HPDE6-E6E7 (cell line): Measurements from ENCODE around the gene KCTD21.

Experiments used
- DNase-seq: peaks from one replicate; pipeline ENCODE4 v3.0.0; 2011; ENCODE audit warnings: missing footprints; ENCODE audit errors: extremely low spot score

Gene KCTD21

GRCh38 chr11:78139422-78140391, 48.7 kb downstream of the KCTD21 start, which contains the start of gene ALG8:
TSS of gene ALG8 (minus strand) at chr11:78139626. CDS start at chr11:78139588, 38 bp downstream.
- peak; percentile 99 for DNase-seq

GRCh38 chr11:78138694-78139421, 49.6 kb downstream of the KCTD21 start:
- DNase-seq: peak; percentile 29

- DNase-seq: no peak
Measured at GRCh38 chr11:78138291-78138690, 50.1 kb downstream of the KCTD21 start.

- no peak for DNase-seq
Measured at GRCh38 chr11:78132475-78132874, 56.0 kb downstream of the KCTD21 start.

GRCh38 chr11:78131956-78132355, 56.5 kb downstream of the KCTD21 start:
- no peak for DNase-seq

- no peak for DNase-seq
Measured at GRCh38 chr11:78127403-78127802, 61.0 kb downstream of the KCTD21 start.
